Muscle of leg (tissue), 11 donors: Measurements from ENCODE around the gene SNAPC4. TPM values are rescaled to one million over a fixed set of nuclear protein-coding genes. Genes with fewer than 3 reads are reported as not detected.

Source experiments
- DNase-seq: peaks from one replicate; pipeline ENCODE4 v3.0.0; 2013
- H3K27ac ChIP-seq: one replicate; pipeline ENCODE4 v1.5.1; 2013; ENCODE audit warnings: mild to moderate bottlenecking, low read length, control low read depth
- H3K27me3 ChIP-seq: one replicate; pipeline ENCODE4 v1.6.1; 2013; ENCODE audit warnings: low read length; ENCODE audit not compliant: control insufficient read depth, insufficient read depth
- H3K36me3 ChIP-seq: one replicate; pipeline ENCODE4 v1.6.1; 2013; ENCODE audit warnings: low read length; ENCODE audit not compliant: control insufficient read depth, insufficient read depth
- H3K4me1 ChIP-seq: one replicate; pipeline ENCODE4 v1.6.1; 2013; ENCODE audit warnings: low read length; ENCODE audit not compliant: control insufficient read depth, insufficient read depth
- H3K4me3 ChIP-seq: one replicate; pipeline ENCODE4 v1.5.1; 2013; ENCODE audit warnings: low read length, control low read depth
- H3K9me3 ChIP-seq: replicated peaks from 2 replicates; pipeline ENCODE4 v1.6.1; 2013; ENCODE audit warnings: low read depth, low read length; ENCODE audit not compliant: control insufficient read depth
- WGBS: methylation state at CpG from one replicate; pipeline ENCODE4 v1.1.5; 2013; ENCODE audit warnings: missing lambda C conversion rate; ENCODE audit not compliant: insufficient coverage; 5-methylcytosine and 5-hydroxymethylcytosine counted together
- polyA plus RNA-seq, 8 donors: library from polyadenylated mRNA; unstranded; fragments of 120-200 nt; gene quantifications; one replicate each; pipeline versions ENCODE4 v1.2.1 to v1.2.3, GENCODE V29; 2013; ENCODE audit warnings: inconsistent platforms in 1 of 8, low replicate concordance in 1 of 8; ENCODE audit not compliant: insufficient read length in 8 of 8, insufficient read depth in 1 of 8
- total RNA-seq: library from RNA; stranded (reverse); fragments of 120-200 nt; gene quantifications from one replicate; pipeline ENCODE4 v1.2.4, GENCODE V29; 2013

The SNAPC4 gene
- total and polyA plus RNA-seq, 9 donors, result 3.1 to 7.1 (median 6.0) TPM

DNA sequence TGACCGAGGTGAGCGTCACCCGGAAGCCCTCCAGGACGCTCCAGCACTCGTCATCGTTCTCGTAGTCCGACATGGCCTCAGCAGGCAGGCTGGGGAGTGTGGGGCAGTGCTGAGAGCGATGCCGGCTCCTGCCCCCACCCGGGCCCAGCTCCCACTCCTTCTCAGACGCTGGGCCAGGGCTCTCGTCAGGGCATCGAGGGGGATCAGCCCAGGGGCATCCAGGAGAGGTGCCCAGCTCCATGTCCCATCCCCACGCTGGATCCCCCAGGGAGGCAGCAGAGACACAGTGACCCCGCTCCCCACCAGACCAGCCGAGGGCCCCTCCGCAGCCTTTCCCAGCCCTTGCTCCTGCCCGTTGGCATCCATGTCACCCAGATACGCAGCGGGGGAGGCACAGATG is 28.0 kb downstream of the SNAPC4 start:
- Histone ChIP-seq H3K4me1 (peaks cover 19% of the 10 kb centered on the region), H3K36me3 (peaks cover under 1% of the 10 kb centered on the region), H3K27ac (no peak overlapping the region), H3K9me3 (no peaks in the 10 kb centered on the region), H3K27me3 (no peaks in the 10 kb centered on the region), H3K4me3 (no peak overlapping the region)
- DNase-seq, result no peak
- 85% methylated on average over 17 of the region's 21 CpGs for WGBS

DNA sequence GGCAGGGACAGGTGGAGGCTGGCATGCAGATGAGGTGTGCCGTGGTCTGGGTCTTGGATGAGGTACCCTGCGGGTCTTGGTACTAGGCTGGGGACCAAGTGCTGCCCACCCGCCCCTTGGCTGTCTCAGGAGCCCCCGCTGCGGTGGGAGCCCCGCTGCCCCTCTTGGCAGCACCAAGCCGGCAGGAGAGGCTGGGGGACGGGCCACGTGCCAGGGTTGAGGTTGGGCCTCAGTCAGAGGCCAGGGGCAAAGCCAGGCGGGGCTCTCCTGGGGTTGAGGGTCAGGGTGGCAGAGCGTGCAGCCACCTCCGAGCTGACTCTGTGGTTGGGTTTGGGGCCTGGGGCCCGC is 28.5 kb downstream of the SNAPC4 start:
- Histone ChIP-seq H3K9me3 (no peaks in the 10 kb centered on the region), H3K4me3 (no peak overlapping the region), H3K4me1 (peaks cover 19% of the 10 kb centered on the region), H3K27me3 (no peaks in the 10 kb centered on the region), H3K36me3 (no peaks in the 10 kb centered on the region), H3K27ac (no peak overlapping the region)
- DNase-seq, result no peak
- 87% methylated on average over 13 of the region's 13 CpGs for WGBS

GRCh38 chr9:136370687-136371532 is 29.1 kb downstream of the SNAPC4 start:
- Histone ChIP-seq H3K9me3 (no peaks in the 10 kb centered on the region), H3K27me3 (no peaks in the 10 kb centered on the region), H3K36me3 (no peaks in the 10 kb centered on the region), H3K27ac (no peak overlapping the region), H3K4me3 (no peak overlapping the region), H3K4me1 (peaks cover 19% of the 10 kb centered on the region)
- WGBS, result 89% methylated on average over 54 of the region's 54 CpGs
- DNase-seq, result no peak

GRCh38 chr9:136370037-136370436 is 29.9 kb downstream of the SNAPC4 start:
- Histone ChIP-seq H3K36me3 (no peaks in the 10 kb centered on the region), H3K9me3 (no peaks in the 10 kb centered on the region), H3K4me3 (no peak overlapping the region), H3K4me1 (peaks cover 27% of the 10 kb centered on the region), H3K27ac (no peak overlapping the region), H3K27me3 (peaks cover 1% of the 10 kb centered on the region)
- no peak for DNase-seq
- WGBS, result 88% methylated on average over 17 of the region's 19 CpGs

GRCh38 chr9:136368190-136368589 is 31.8 kb downstream of the SNAPC4 start:
- no peaks in the 10 kb centered on the region for H3K36me3 ChIP-seq
- DNase-seq, result no peak
- H3K27ac ChIP-seq, result no peak overlapping the region
- peaks cover 33% of the 10 kb centered on the region for H3K4me1 ChIP-seq
- H3K27me3 ChIP-seq, result peaks cover 9% of the 10 kb centered on the region
- no peaks in the 10 kb centered on the region for H3K9me3 ChIP-seq
- no peak overlapping the region for H3K4me3 ChIP-seq
- 63% methylated on average over 17 of the region's 18 CpGs for WGBS

DNA sequence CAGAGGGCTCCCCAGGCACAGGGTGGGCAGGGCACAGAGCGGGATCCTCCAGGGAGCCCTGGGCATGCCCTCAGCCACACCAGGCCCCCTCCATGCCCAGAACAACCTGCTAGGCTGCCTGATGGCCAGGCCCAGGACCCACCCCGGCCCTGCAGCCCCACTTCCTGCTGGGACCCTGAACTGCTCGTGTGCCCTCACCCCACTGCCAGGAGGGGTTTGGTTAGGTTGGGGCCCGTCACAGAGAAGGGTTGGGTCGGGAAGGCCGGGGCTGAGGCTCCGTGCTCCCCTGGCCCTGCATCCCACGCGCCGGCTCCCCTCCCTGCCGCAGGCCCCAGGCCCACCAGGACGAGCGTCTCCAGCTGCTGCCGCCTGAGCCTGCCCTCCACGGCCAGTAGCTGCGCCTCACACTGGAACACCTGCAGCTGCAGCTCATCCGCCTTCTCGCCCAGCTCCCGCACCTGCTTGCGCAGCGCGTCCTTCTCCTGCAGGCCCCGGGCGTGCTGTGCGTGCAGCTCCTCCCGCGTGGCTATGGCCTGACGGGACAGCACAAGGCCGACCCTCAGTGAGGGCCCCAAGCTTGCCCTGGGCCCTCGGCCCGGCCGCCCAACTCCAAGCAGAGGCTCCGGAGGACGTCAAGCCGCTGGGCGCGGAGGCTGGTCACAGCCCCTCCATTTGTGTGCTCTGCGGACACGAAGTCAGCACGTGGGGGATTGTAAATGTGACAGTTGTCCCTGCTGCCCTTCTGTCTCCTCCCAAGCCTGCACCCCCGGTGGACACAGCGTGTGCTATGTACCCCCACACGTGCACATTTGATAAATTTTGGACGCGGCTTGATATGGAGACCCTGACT is 32.4 kb downstream of the SNAPC4 start:
- WGBS, result 69% methylated on average over 44 of the region's 45 CpGs
- peaks cover 9% of the 10 kb centered on the region for H3K27me3 ChIP-seq
- no peak overlapping the region for H3K4me3 ChIP-seq
- peaks cover 31% of the 10 kb centered on the region for H3K4me1 ChIP-seq
- DNase-seq, result no peak
- no peaks in the 10 kb centered on the region for H3K9me3 ChIP-seq
- no peaks in the 10 kb centered on the region for H3K36me3 ChIP-seq
- H3K27ac ChIP-seq, result no peak overlapping the region

GRCh38 chr9:136366826-136367225 is 33.1 kb downstream of the SNAPC4 start:
- Histone ChIP-seq H3K4me1 (peaks cover 32% of the 10 kb centered on the region), H3K9me3 (no peaks in the 10 kb centered on the region), H3K36me3 (no peaks in the 10 kb centered on the region), H3K27ac (no peak overlapping the region), H3K4me3 (no peak overlapping the region), H3K27me3 (peaks cover 9% of the 10 kb centered on the region)
- DNase-seq, result no peak
- 85% methylated on average over 7 of the region's 9 CpGs for WGBS

GRCh38 chr9:136365775-136366222 is 34.2 kb downstream of the SNAPC4 start:
- 64% methylated on average over 9 of the region's 9 CpGs for WGBS
- peak; percentile 29 for DNase-seq
- Histone ChIP-seq H3K27ac (no peak overlapping the region), H3K4me3 (no peak overlapping the region), H3K36me3 (peaks cover 4% of the 10 kb centered on the region), H3K27me3 (peaks cover 9% of the 10 kb centered on the region), H3K9me3 (no peaks in the 10 kb centered on the region), H3K4me1 (peaks cover 42% of the 10 kb centered on the region)

GRCh38 chr9:136364942-136365774 is 34.8 kb downstream of the SNAPC4 start:
- Histone ChIP-seq H3K27ac (no peak overlapping the region), H3K4me1 (peaks cover 49% of the 10 kb centered on the region), H3K4me3 (no peak overlapping the region), H3K9me3 (no peaks in the 10 kb centered on the region), H3K27me3 (peaks cover 9% of the 10 kb centered on the region), H3K36me3 (peaks cover 6% of the 10 kb centered on the region)
- WGBS, result 69% methylated on average over 27 of the region's 31 CpGs
- DNase-seq, result no peak
